ENCODE data around the gene UQCRQ. TPM values are rescaled to one million over a fixed set of nuclear protein-coding genes. Genes with fewer than 3 reads are reported as not detected.
A peak's percentile ranks its signal among the peaks of the same experiment; 100 is the strongest.
"Not testable (repeated sequence)": the region's sequence is repeated elsewhere in the genome, so short reads cannot be mapped to it uniquely, and the experiment has no call there.

UQCRQ gene
- total RNA-seq, 1 donor from 2014 or later: 625 TPM

DNA sequence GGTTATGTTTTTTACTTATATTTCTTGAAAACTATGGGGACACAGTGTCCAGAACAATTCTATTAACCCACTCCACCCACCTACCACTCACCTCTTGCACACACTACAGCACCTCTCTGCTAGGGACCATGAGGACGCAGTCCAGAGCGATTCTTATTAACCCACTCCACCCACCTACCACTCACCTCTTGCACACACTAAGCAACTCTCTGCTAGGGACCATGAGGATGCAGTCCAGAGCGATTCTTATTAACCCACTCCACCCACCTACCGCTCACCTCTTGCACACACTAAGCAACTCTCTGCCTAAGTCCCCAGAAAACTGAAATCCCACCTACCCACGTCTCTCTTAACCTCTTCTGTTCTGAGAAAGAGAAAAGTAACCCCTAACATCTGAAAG is 33.8 kb upstream of the UQCRQ start:
- DNase-seq (ENCODE audit: low spot score): no peak

DNA sequence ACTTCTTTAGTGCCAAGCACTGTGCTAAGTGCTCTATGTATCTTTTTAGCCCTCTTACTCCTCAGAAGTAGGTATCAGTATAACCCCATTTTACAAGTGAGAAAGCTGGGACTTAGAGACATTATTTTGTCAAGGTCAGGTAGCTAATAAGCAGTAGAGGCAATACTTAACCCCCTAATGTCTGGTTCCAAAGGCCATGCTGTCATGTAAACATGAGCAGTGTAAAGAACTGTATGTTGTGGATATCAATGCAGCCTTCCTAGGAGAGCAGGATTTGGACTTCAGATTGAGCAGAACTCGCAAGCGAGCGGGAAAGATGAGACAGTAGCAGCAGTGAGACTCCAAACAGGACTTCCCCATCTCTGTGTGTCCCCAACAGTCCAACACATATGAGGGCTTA is 32.4 kb upstream of the UQCRQ start:
- no peak for DNase-seq (ENCODE audit: low spot score)

GRCh38 chr5:132836852-132837251 is 29.6 kb upstream of the UQCRQ start:
- no peak for DNase-seq (ENCODE audit: low spot score)

GRCh38 chr5:132837868-132838267 is 28.6 kb upstream of the UQCRQ start:
- peak; percentile 67 for DNase-seq (ENCODE audit: low spot score)

DNA sequence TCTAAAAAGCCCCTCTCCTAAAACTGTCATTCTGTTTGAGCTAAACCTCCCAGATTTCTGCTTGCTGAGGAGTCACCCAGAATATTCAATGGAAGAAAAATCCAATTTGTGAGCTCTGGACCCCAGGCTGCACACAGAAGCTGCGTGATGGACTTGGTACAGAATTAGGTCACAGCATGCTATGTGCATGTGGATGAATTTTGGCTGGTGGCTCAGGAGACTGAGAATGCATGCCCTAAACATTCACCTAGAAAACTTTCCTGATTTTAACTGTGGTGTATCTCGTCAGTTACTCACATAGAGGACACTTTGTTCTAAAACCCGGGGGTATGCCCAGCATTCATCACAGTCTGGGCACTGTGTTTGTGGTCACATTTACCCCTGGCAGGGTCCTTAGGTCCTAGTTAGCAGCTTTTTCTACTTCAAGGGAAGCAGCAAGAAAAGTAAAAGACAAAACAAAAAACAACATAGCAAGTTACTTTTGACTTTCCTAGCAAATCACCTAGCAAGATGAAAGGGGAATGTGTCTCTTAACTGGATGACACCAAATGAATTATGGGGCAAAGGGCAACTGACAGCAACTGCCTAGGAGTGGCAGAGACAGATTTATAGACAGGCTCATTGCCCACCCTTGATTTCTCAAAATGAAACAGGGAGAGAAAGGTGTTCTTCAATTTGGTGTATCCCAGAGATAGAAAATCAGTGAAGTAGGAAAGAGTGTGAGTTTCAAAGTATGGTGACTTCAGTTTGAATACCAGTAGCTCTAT is 27.7 kb upstream of the UQCRQ start:
- no peak for DNase-seq (ENCODE audit: low spot score)

- peak; percentile 52 for DNase-seq (ENCODE audit: low spot score)
Observed at GRCh38 chr5:132839426-132840301, 26.8 kb upstream of the UQCRQ start.

DNA sequence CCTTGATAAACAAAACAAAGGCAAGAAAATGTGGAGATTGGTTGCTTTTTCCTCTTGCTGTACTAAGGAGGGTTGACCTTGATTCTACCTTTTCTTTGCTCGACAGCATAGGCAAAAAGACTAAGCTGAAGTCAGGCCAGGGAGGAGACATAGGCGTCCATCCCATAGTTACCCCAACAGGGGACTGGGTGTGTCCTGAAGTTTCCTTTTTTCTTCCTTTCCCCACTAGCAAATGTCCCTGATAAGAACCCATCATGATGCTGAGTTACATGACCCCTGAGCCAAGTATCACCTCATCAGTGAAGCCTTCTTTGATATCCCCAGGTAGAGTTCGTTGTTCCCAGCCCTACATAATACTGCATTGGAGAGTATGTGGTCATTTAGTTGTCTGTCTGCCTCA is 26.1 kb upstream of the UQCRQ start:
- no peak for DNase-seq (ENCODE audit: low spot score)

- DNase-seq (ENCODE audit: low spot score): no peak
Observed at GRCh38 chr5:132840896-132841295, 25.5 kb upstream of the UQCRQ start.

GRCh38 chr5:132841305-132841704 is 25.1 kb upstream of the UQCRQ start:
- DNase-seq (ENCODE audit: low spot score): no peak

GRCh38 chr5:132848270-132848669 is 18.2 kb upstream of the UQCRQ start:
- no peak for DNase-seq (ENCODE audit: low spot score)

- no peak for DNase-seq (ENCODE audit: low spot score)
Observed at GRCh38 chr5:132849347-132849746, 17.1 kb upstream of the UQCRQ start.

GRCh38 chr5:132850066-132850465 is 16.4 kb upstream of the UQCRQ start:
- no peak for DNase-seq (ENCODE audit: low spot score)

- no peak for DNase-seq (ENCODE audit: low spot score)
Observed at GRCh38 chr5:132853323-132853722, 13.1 kb upstream of the UQCRQ start.

- DNase-seq (ENCODE audit: low spot score): no peak
Observed at GRCh38 chr5:132853790-132854189, 12.7 kb upstream of the UQCRQ start.

DNA sequence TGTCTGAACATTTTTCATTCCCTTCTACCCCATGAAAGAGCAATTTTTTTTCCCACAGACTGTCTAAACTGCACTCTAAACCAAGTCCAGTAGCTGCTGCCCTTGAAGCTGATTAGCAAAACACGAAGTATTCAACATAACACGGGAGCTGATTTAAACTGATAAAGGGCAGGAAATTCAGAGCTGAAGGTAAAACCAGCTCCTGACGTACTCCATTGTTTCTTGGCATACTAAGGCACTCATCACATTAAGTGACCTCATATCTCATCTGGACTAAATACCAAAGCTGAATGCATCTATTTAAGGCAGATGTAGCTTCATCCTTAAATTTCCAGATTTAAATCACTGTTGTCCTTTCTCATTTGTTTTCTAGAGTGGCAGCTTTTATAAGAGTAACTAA is 12.1 kb upstream of the UQCRQ start:
- no peak for DNase-seq (ENCODE audit: low spot score)

- DNase-seq (ENCODE audit: low spot score): not testable (repeated sequence)
Observed at GRCh38 chr5:132854992-132855391, 11.4 kb upstream of the UQCRQ start.

DNA sequence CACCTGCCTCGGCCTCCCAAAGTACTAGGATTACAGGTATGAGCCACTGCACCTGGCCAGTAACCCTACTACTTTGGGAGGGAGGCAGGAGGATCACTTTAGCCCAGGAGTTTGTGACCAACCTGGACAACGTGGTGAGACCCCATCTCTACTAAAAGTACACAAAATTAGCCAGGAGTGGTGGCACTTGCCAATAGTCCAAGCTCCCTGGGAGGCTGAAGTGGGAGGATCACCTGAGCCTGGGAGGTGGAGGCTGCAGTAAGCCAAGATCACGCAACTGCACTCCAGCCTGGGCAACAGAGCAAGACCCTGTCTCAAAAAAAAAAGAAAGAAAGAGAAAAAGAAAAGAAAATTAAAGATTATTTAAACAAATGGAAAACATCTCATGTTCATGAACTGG is 10.4 kb upstream of the UQCRQ start:
- no peak for DNase-seq (ENCODE audit: low spot score)

- DNase-seq (ENCODE audit: low spot score): no peak
Observed at GRCh38 chr5:132859889-132860437, 6.5 kb upstream of the UQCRQ start.

- no peak for DNase-seq (ENCODE audit: low spot score)
Observed at GRCh38 chr5:132860742-132861141, 5.7 kb upstream of the UQCRQ start.

GRCh38 chr5:132865668-132866341 is 637 bp upstream of the UQCRQ start:
- DNase-seq (ENCODE audit: low spot score): no peak

DNA sequence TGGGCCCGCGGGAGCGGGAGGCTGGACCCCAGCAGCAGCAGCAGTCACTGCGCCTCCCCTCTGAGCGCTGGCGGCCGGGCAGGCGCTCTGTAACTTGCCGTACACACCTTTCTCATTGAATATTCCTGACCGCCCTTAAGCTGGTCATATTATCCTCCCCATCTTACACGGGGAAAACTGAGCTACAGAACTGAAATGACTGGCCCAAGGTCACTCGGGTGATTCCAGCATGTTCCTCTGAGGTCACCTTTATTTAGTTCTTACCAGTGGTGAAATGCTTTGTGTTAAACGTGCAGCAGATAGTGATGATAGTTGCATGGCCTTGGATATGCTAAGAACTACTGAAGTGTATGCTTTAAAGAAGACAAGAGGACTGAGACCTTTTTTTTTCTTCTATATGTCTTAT is 607 bp downstream of the UQCRQ start:
- no peak for DNase-seq (ENCODE audit: low spot score)

GRCh38 chr5:132868754-132869153 is 2.3 kb downstream of the UQCRQ start:
- DNase-seq (ENCODE audit: low spot score): no peak

All from mucosa of gallbladder (tissue), 1 donor.